ENCODE measurements around the gene RBAK. TPM values are rescaled to one million over a fixed set of nuclear protein-coding genes. Genes with fewer than 3 reads are reported as not detected.
"Not testable (repeated sequence)": the region's sequence is repeated elsewhere in the genome, so short reads cannot be mapped to it uniquely, and the experiment has no call there.

The RBAK gene
- total RNA-seq, 2 experiments from 2014 or later, result 5.6 to 6.5 TPM

DNA sequence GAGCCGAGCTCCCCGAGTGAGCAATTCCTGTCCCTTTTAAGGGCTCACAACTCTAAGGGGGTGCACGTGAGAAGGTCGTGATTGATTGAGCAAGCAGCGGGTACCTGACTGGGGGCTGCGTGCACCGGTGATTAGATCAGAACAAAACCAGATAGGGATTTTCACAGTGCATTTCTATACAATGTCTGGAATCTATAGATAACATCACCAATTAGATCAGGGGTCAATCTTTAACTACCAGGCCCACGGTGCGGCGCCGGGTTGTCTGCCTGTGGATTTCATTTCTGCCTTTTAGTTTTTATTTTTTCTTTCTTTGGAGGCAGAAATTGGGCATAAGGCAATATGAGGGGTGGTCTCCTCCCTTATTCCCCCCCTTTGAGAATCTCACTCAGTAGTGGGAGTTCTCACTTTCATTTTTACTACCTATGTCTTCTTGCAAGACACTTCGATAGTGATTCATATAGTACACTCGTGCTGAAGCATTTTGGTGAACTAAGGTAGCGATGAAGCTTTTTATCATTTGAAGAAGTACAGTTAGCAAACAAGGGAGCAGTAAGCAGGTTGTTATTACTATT lies 24.6 kb upstream of the RBAK start:
- H3K27ac Mint-ChIP-seq; DNase-seq; CTCF ChIA-PET; intact Hi-C loops (cut with micrococcal nuclease); H3K9me3 Mint-ChIP-seq; H3K27me3 Mint-ChIP-seq (ENCODE audit: low read depth); H3K4me1 Mint-ChIP-seq (ENCODE audit: low read depth); H3K4me3 Mint-ChIP-seq: not testable (repeated sequence)
- H3K36me3 Mint-ChIP-seq (ENCODE audit: low read depth), result peaks cover 43% of the 10 kb centered on the region

DNA sequence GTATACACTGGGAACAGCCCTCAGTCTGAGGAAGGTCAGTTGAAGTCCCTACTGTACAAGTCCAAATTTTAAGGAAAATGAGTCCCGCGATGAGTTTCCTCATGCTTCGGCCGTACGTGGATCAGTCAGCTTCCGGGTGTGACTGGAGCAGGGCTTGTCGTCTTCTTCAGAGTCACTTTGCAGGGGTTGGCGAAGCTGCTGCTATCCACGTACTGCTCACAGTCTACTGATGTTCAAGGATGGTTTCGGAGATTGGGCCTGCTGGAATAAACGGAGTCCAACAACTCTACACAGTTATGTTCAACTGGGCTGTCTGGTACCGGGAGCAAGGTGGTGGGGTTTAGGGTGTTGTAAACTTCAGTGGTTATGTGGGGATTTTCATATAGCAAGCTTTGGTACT lies 22.0 kb upstream of the RBAK start:
- H3K27ac Mint-ChIP-seq; H3K4me3 Mint-ChIP-seq; H3K27me3 Mint-ChIP-seq (ENCODE audit: low read depth); H3K9me3 Mint-ChIP-seq; DNase-seq; intact Hi-C loops (cut with micrococcal nuclease); H3K4me1 Mint-ChIP-seq (ENCODE audit: low read depth); CTCF ChIA-PET: not testable (repeated sequence)
- H3K36me3 Mint-ChIP-seq (ENCODE audit: low read depth), result peaks cover 50% of the 10 kb centered on the region

DNA sequence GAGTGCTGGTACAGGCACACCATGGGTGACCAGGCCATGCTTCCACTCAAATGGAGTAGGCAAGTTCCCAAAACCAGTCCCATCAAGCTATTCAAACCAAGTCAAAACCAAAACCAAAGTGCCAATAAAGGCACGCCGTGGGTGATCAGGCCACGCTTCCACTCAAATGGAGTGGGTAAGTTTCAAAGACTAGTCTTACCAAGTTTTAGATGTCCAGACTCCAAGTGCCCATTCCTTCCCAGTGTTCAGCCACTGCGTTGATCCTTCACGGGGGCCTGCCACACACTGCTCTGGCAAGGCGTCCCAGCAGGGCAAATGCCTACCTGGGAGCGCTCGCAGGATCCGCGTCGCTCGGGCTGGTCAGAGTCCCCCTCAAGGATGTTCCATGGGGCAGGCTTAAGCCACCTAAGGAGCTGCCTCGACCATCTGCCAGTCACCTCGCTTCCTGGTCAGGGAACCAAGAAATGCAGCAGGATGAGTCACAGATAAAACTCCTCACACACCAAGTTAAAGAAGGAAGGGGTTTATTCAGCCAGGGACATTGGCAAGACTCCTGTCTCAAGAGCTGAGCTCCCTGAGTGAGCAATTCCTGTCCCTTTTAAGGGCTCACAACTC lies 17.8 kb upstream of the RBAK start:
- H3K4me1 Mint-ChIP-seq (ENCODE audit: low read depth); H3K9me3 Mint-ChIP-seq; intact Hi-C loops (cut with micrococcal nuclease); H3K27ac Mint-ChIP-seq; CTCF ChIA-PET; H3K27me3 Mint-ChIP-seq (ENCODE audit: low read depth); DNase-seq; H3K4me3 Mint-ChIP-seq: not testable (repeated sequence)
- H3K36me3 Mint-ChIP-seq (ENCODE audit: low read depth), result peaks cover 25% of the 10 kb centered on the region

DNA sequence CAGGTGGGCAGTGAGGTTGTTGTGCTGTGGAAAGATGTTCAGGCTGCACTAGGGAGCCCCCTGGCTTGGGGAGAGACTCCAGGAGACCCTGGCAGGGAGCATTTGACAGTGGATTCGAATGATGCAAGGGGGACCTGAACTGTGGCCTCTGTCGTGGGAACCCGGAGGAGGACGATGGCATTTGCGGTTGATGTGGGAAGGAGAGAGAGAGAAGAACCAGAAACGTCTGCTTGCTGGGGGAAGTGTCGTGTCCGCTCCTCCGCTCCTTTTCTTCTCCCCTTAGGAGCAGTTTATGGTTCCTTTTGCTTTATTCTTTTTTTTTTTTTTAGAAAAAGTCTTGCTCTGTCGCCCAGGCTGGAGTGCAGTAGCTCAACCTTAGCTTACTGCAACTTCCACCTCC lies 12.5 kb upstream of the RBAK start:
- H3K9me3 Mint-ChIP-seq; DNase-seq; CTCF ChIA-PET; intact Hi-C loops (cut with micrococcal nuclease); H3K4me3 Mint-ChIP-seq; H3K27ac Mint-ChIP-seq; H3K27me3 Mint-ChIP-seq (ENCODE audit: low read depth); H3K36me3 Mint-ChIP-seq (ENCODE audit: low read depth); H3K4me1 Mint-ChIP-seq (ENCODE audit: low read depth): not testable (repeated sequence)

DNA sequence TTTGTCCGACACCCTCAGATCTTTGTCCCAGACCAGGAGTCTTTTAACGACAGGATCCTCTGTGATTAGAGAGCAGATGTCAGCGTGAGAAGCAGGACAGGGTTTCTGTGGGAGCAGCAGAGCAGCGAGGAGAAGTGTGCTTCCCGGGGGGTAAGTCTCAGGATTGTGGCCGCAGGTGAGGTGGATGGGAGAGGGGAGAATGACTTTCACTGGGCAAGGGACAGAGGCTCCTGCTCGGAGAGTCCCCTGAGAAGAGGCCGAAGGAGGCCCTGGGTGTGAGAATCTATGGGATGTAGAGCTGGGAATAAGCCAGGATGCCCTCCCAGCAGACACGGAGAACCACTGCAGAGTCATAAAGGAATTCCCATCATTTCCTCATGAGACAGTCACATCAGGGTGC lies 10.4 kb upstream of the RBAK start:
- Mint-ChIP-seq H3K27me3 (ENCODE audit: low read depth) (no peaks in the 10 kb centered on the region), H3K9me3 (no peaks in the 10 kb centered on the region), H3K4me1 (ENCODE audit: low read depth) (no peaks in the 10 kb centered on the region), H3K36me3 (ENCODE audit: low read depth) (peaks cover 1% of the 10 kb centered on the region), H3K27ac (no peak overlapping the region), H3K4me3 (no peak overlapping the region)
- CTCF ChIA-PET, result no interaction called here
- intact Hi-C loops (cut with micrococcal nuclease), result no loop called here
- no peak for DNase-seq

DNA sequence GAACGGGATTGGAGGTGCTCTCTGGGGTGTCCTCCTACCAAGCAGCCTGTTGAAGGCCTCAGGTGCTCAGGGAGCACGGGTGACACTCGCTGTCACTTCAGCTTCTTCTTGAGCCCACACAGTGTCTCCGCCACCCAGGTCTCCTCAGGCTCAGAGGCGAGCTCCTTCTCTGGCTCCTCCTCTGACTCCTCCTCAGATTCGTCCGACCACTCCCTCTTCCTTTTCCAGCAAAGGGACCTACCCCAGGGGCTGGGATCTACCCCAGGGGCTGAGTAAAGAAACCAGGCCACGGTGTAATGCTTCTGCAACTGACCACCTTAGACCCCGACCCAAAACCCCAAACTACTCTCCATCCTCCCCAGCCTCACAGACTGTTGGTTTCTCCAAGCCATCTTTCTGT lies 9.2 kb upstream of the RBAK start:
- peaks cover 7% of the 10 kb centered on the region for H3K4me1 Mint-ChIP-seq (ENCODE audit: low read depth)
- intact Hi-C loops (cut with micrococcal nuclease), result no loop called here
- CTCF ChIA-PET, result no interaction called here
- H3K4me3 Mint-ChIP-seq, result no peak overlapping the region
- H3K9me3 Mint-ChIP-seq, result no peaks in the 10 kb centered on the region
- no peaks in the 10 kb centered on the region for H3K27me3 Mint-ChIP-seq (ENCODE audit: low read depth)
- H3K27ac Mint-ChIP-seq, result no peak overlapping the region
- H3K36me3 Mint-ChIP-seq (ENCODE audit: low read depth), result peaks cover 1% of the 10 kb centered on the region
- no peak for DNase-seq

DNA sequence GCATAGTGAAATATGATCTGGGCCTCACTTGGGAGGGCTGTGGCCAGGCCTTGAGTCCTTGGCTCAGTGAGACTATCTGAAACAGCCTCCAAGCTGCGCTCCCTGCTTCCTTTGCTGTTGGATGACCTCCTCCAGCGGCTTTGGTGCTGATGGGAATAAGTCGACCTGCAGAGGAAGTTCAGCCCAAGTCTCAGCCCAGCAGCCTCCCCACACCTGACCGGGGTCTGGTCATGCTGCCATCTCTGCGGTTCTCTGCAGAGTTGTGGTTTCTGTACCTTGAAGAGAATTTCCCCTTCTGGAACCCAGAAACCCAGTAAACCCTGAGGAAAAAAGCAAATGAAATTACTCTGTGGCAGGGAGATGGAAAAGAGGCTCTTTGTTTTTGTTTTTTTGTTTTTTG lies 4.6 kb upstream of the RBAK start:
- DNase-seq, result peak; percentile 11
- Mint-ChIP-seq H3K36me3 (ENCODE audit: low read depth) (peaks cover 1% of the 10 kb centered on the region), H3K4me3 (no peak overlapping the region), H3K27me3 (ENCODE audit: low read depth) (no peaks in the 10 kb centered on the region), H3K27ac (no peak overlapping the region), H3K4me1 (ENCODE audit: low read depth) (peaks cover 12% of the 10 kb centered on the region), H3K9me3 (no peaks in the 10 kb centered on the region)
- CTCF ChIA-PET, result no interaction called here
- intact Hi-C loops (cut with micrococcal nuclease), result no loop called here

DNA sequence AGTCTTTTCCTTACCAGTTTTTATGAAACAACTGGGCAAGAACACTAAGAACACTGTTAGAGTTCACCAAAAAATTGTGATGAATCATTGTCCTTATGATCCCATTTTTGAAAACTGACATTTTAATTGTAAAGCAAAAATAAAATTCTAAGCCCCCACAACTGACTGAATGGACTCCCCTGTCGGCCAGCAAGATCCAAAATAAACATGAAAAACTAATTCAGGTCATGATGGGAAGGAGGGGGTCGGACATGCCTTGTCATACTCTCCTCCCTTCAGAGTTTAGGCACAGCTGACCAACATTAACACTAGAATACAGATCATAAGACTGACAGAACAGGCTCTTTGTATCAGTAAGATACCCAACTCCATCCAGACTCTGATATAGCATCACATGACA lies 2.0 kb upstream of the RBAK start:
- CTCF ChIA-PET, result no interaction called here
- intact Hi-C loops (cut with micrococcal nuclease), result no loop called here
- Mint-ChIP-seq H3K36me3 (ENCODE audit: low read depth) (peaks cover 9% of the 10 kb centered on the region), H3K27ac (no peak overlapping the region), H3K4me3 (no peak overlapping the region), H3K9me3 (no peaks in the 10 kb centered on the region), H3K27me3 (ENCODE audit: low read depth) (no peaks in the 10 kb centered on the region), H3K4me1 (ENCODE audit: low read depth) (peaks cover 25% of the 10 kb centered on the region)
- no peak for DNase-seq

DNA sequence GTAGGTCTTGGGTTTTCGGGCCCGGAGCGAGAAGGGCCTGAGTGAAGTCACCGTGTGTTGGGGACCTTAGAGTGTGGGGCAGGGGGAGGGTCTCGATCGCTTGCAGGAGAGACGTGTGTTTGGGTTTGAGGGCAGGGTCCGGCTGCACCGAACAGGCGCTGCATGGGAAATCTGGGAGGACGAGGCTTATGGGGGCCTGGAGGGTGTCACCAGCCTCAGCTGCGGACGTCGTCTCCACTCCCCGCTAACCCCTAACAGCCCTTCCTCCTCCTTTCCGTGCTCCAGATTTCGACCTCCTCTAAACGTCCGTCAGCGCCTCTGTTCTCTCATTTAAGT lies 705 bp downstream of the RBAK start:
- CTCF ChIA-PET, result interaction anchor here (2.8 kb wide), 1 partner anchor 73 kb away, joined by 14 read pairs; no protein-coding TSS in a partner anchor
- not testable (repeated sequence) for H3K27me3 Mint-ChIP-seq (ENCODE audit: low read depth); DNase-seq; H3K9me3 Mint-ChIP-seq
- intact Hi-C loops (cut with micrococcal nuclease), result loop anchor here (5.0 kb wide), 2 partner anchors 74 to 364 kb away; partner anchors contain the start of gene FOXK1
- peak overlapping the region; percentile 88 for H3K4me3 Mint-ChIP-seq
- peaks cover 31% of the 10 kb centered on the region for H3K36me3 Mint-ChIP-seq (ENCODE audit: low read depth)
- H3K4me1 Mint-ChIP-seq (ENCODE audit: low read depth), result peaks cover 32% of the 10 kb centered on the region
- peak overlapping the region; percentile 58 for H3K27ac Mint-ChIP-seq

DNA sequence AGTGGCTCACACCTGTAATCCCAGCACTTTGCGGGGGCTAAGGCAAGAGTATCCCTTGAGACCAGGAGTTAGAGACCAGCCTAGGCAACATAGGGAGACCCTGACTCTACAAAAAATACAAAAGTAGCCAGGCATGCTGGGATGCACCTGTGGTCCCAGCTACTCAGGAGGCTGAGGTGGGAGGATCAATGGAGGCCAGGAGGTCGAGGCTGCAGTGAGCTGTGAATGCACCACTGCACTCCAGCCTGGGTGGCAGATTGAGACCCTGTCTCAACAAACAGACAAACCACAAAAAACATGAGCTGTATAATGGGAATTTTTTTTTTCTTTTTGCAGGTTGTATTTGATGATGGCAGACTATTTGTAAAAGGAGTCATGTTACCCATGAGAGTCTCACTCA lies 1.5 kb downstream of the RBAK start:
- Mint-ChIP-seq H3K4me1 (ENCODE audit: low read depth) (peaks cover 31% of the 10 kb centered on the region), H3K36me3 (ENCODE audit: low read depth) (peaks cover 38% of the 10 kb centered on the region), H3K4me3 (peak overlapping the region; percentile 88)
- H3K27me3 Mint-ChIP-seq (ENCODE audit: low read depth); CTCF ChIA-PET; H3K27ac Mint-ChIP-seq; DNase-seq; H3K9me3 Mint-ChIP-seq: not testable (repeated sequence)
- intact Hi-C loops (cut with micrococcal nuclease), result loop anchor here (5.0 kb wide), 2 partner anchors 75 to 365 kb away; partner anchors contain the start of gene FOXK1

DNA sequence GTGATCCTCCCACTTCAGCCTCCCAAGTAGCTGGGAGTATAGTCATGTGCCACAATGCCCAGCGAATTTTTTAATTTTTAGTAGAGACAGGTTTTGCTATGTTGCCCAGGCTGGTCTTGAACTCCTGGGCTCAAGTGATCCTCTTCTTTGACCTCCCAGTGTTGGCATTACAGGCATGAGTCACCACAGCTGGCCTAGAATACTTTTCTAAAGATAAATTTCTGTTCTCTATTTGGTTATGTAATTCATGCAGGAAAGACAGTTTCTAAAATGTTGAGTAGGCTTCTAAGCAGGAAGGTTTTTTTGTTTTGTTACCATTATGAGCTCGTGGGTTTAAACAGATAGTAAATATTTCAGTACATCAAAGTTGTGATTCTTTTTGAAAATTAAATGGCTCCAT lies 5.0 kb downstream of the RBAK start:
- Mint-ChIP-seq H3K27me3 (ENCODE audit: low read depth) (no peaks in the 10 kb centered on the region), H3K4me3 (no peak overlapping the region), H3K36me3 (ENCODE audit: low read depth) (peaks cover 71% of the 10 kb centered on the region), H3K4me1 (ENCODE audit: low read depth) (peaks cover 25% of the 10 kb centered on the region), H3K9me3 (peaks cover 25% of the 10 kb centered on the region), H3K27ac (no peak overlapping the region)
- CTCF ChIA-PET, result no interaction called here
- no peak for DNase-seq
- intact Hi-C loops (cut with micrococcal nuclease), result no loop called here

DNA sequence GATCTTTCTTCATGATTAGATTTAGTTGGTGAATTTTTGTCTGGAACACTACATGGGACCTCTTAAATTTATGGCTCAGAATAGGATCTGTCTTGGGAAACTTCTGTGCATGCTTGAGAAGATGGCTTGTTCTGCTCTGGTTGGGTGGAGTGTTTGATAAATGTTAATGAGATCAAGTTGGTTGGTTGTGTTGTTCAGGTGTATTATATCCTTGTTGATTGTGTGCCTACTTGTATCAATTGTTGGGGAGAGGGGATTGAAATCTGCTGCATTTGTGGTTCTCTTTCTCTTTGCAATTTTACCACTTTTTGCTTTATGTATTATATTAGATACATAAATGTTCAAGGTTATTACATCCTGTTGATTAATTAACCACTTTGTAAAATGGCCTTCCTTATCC lies 6.1 kb downstream of the RBAK start:
- DNase-seq; CTCF ChIA-PET; H3K27ac Mint-ChIP-seq; H3K27me3 Mint-ChIP-seq (ENCODE audit: low read depth); intact Hi-C loops (cut with micrococcal nuclease); H3K4me3 Mint-ChIP-seq: not testable (repeated sequence)
- Mint-ChIP-seq H3K4me1 (ENCODE audit: low read depth) (peaks cover 22% of the 10 kb centered on the region), H3K36me3 (ENCODE audit: low read depth) (peaks cover 79% of the 10 kb centered on the region), H3K9me3 (peaks cover 32% of the 10 kb centered on the region)

DNA sequence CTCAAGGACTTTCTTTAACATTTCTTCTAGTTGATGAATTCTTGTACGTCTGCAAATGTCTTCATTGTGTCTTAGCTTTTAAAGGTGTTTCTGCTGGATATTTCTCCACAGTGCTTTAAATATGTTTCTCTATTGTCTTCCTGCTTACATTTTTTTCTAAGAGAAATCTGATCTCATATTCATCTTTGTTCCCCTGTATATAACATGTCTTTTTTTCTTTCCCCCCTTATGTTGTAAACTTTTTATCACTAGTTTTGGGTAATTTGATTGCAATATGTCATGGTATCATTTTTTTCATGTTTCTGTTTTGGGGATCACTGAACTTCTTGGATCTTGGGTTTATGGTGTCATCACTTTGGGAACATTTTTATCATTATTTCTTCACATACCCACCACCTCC lies 7.5 kb downstream of the RBAK start:
- Mint-ChIP-seq H3K4me1 (ENCODE audit: low read depth) (peaks cover 17% of the 10 kb centered on the region), H3K27ac (no peak overlapping the region), H3K4me3 (no peak overlapping the region), H3K36me3 (ENCODE audit: low read depth) (peaks cover 87% of the 10 kb centered on the region), H3K27me3 (ENCODE audit: low read depth) (no peaks in the 10 kb centered on the region), H3K9me3 (peaks cover 32% of the 10 kb centered on the region)
- no peak for DNase-seq
- CTCF ChIA-PET, result no interaction called here
- intact Hi-C loops (cut with micrococcal nuclease), result no loop called here

Measured in activated naive CD4-positive, alpha-beta T cell treated with anti-CD3 and anti-CD28 coated beads for 36 hours (primary cell).